ENCODE data around the gene SIN3A. TPM values are rescaled to one million over a fixed set of nuclear protein-coding genes. Genes with fewer than 3 reads are reported as not detected.

SIN3A gene
- total and polyA plus RNA-seq, 9 of the 15 experiments (the other 6 are each of a cell fraction or from before 2014, with no cell fraction given): 11.1 to 70.3 (median 25.3) TPM

DNA sequence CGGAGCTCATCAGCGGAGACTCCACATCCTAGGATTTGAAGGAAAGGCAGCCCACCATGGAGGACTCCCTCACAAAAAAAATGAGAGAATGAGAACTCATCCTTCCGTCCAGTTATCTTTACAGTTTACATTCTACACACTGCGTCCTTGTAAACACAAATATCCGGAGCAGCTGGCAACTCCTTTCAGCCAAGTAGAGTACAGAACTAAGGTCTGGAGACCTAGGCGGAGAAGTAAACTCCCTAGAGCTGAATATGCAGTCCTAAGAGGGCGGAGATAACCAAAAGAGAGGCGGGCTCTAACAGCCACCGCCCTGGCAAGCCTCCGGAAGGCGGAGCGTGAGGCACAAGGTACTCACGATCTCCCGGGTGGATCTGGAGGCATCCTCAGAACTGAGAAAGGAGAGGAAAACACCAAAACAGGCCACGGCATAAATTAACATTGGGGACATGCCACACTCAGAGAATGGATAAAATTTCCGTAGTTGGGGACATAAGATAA is 924 bp upstream of the SIN3A start (continued):
- TF ChIP-seq RBM22 (IDR thresholded peaks at IDR 0.05; ENCODE audit: low read depth, low read length, poor library complexity, severe bottlenecking) (no peak), XRCC3 (IDR thresholded peaks at IDR 0.05) (no peak), CBFB (CRISPR knock-in tag; IDR thresholded peaks at IDR 0.05) (no peak), NBN (IDR thresholded peaks at IDR 0.05; ENCODE audit: low read depth) (0 out of 2 replicates have a peak, but pooled peaks have one; percentile 28), POLR2B (IDR thresholded peaks at IDR 0.05; ENCODE audit: low read depth, partially characterized antibody) (no peak), ZNF23 (CRISPR knock-in tag; IDR thresholded peaks at IDR 0.05) (no peak), ZKSCAN8 (CRISPR knock-in tag; IDR thresholded peaks at IDR 0.05) (no peak), FOXA3 (CRISPR knock-in tag; conservative IDR thresholded peaks at IDR 0.05 in 1 of 2, IDR thresholded peaks at IDR 0.05 in 1 of 2) (peak in 1 of 2 experiments; percentile 17; a peak in 1 of 4 replicates), ARID1B (IDR thresholded peaks at IDR 0.05) (no peak), ZNF77 (CRISPR knock-in tag; IDR thresholded peaks at IDR 0.05) (no peak), HNRNPK (IDR thresholded peaks at IDR 0.05; ENCODE audit: low read depth, low read length, poor library complexity, severe bottlenecking) (no peak)
- TF ChIP-seq, protein P1, sequence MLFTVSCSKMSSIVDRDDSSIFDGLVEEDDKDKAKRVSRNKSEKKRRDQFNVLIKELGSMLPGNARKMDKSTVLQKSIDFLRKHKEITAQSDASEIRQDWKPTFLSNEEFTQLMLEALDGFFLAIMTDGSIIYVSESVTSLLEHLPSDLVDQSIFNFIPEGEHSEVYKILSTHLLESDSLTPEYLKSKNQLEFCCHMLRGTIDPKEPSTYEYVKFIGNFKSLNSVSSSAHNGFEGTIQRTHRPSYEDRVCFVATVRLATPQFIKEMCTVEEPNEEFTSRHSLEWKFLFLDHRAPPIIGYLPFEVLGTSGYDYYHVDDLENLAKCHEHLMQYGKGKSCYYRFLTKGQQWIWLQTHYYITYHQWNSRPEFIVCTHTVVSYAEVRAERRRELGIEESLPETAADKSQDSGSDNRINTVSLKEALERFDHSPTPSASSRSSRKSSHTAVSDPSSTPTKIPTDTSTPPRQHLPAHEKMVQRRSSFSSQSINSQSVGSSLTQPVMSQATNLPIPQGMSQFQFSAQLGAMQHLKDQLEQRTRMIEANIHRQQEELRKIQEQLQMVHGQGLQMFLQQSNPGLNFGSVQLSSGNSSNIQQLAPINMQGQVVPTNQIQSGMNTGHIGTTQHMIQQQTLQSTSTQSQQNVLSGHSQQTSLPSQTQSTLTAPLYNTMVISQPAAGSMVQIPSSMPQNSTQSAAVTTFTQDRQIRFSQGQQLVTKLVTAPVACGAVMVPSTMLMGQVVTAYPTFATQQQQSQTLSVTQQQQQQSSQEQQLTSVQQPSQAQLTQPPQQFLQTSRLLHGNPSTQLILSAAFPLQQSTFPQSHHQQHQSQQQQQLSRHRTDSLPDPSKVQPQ (CRISPR knock-in tag; IDR thresholded peaks at IDR 0.05; ENCODE audit: borderline replicate concordance): no peak
- TF ChIP-seq, protein P2, sequence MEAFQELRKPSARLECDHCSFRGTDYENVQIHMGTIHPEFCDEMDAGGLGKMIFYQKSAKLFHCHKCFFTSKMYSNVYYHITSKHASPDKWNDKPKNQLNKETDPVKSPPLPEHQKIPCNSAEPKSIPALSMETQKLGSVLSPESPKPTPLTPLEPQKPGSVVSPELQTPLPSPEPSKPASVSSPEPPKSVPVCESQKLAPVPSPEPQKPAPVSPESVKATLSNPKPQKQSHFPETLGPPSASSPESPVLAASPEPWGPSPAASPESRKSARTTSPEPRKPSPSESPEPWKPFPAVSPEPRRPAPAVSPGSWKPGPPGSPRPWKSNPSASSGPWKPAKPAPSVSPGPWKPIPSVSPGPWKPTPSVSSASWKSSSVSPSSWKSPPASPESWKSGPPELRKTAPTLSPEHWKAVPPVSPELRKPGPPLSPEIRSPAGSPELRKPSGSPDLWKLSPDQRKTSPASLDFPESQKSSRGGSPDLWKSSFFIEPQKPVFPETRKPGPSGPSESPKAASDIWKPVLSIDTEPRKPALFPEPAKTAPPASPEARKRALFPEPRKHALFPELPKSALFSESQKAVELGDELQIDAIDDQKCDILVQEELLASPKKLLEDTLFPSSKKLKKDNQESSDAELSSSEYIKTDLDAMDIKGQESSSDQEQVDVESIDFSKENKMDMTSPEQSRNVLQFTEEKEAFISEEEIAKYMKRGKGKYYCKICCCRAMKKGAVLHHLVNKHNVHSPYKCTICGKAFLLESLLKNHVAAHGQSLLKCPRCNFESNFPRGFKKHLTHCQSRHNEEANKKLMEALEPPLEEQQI (IDR thresholded peaks at IDR 0.05): no peak
- TF ChIP-seq, protein P3, sequence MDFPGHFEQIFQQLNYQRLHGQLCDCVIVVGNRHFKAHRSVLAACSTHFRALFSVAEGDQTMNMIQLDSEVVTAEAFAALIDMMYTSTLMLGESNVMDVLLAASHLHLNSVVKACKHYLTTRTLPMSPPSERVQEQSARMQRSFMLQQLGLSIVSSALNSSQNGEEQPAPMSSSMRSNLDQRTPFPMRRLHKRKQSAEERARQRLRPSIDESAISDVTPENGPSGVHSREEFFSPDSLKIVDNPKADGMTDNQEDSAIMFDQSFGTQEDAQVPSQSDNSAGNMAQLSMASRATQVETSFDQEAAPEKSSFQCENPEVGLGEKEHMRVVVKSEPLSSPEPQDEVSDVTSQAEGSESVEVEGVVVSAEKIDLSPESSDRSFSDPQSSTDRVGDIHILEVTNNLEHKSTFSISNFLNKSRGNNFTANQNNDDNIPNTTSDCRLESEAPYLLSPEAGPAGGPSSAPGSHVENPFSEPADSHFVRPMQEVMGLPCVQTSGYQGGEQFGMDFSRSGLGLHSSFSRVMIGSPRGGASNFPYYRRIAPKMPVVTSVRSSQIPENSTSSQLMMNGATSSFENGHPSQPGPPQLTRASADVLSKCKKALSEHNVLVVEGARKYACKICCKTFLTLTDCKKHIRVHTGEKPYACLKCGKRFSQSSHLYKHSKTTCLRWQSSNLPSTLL (IDR thresholded peaks at IDR 0.05): no peak
- TF ChIP-seq, protein P4, sequence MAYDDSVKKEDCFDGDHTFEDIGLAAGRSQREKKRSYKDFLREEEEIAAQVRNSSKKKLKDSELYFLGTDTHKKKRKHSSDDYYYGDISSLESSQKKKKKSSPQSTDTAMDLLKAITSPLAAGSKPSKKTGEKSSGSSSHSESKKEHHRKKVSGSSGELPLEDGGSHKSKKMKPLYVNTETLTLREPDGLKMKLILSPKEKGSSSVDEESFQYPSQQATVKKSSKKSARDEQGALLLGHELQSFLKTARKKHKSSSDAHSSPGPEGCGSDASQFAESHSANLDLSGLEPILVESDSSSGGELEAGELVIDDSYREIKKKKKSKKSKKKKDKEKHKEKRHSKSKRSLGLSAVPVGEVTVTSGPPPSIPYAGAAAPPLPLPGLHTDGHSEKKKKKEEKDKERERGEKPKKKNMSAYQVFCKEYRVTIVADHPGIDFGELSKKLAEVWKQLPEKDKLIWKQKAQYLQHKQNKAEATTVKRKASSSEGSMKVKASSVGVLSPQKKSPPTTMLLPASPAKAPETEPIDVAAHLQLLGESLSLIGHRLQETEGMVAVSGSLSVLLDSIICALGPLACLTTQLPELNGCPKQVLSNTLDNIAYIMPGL (CRISPR knock-in tag; IDR thresholded peaks at IDR 0.05): 0 out of 2 replicates have a peak, but pooled peaks have one; percentile 26
- TF ChIP-seq, protein P5, sequence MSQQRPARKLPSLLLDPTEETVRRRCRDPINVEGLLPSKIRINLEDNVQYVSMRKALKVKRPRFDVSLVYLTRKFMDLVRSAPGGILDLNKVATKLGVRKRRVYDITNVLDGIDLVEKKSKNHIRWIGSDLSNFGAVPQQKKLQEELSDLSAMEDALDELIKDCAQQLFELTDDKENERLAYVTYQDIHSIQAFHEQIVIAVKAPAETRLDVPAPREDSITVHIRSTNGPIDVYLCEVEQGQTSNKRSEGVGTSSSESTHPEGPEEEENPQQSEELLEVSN (IDR thresholded peaks at IDR 0.05; ENCODE audit: borderline replicate concordance in 1 of 2, extremely low read depth in 1 of 2, insufficient read depth in 1 of 2, insufficient read length in 1 of 2, low read depth in 1 of 2, low read length in 1 of 2, poor library complexity in 1 of 2, severe bottlenecking in 1 of 2): peak in 1 of 2 experiments; percentile 8

Measured in K562 (cell line).